ENCODE measurements around the gene CARD19. TPM values are rescaled to one million over a fixed set of nuclear protein-coding genes. Genes with fewer than 3 reads are reported as not detected.
"Not testable (repeated sequence)": the region's sequence is repeated elsewhere in the genome, so short reads cannot be mapped to it uniquely, and the experiment has no call there.

Gene CARD19
- total RNA-seq, 1 donor from 2014 or later: 13.2 TPM

DNA sequence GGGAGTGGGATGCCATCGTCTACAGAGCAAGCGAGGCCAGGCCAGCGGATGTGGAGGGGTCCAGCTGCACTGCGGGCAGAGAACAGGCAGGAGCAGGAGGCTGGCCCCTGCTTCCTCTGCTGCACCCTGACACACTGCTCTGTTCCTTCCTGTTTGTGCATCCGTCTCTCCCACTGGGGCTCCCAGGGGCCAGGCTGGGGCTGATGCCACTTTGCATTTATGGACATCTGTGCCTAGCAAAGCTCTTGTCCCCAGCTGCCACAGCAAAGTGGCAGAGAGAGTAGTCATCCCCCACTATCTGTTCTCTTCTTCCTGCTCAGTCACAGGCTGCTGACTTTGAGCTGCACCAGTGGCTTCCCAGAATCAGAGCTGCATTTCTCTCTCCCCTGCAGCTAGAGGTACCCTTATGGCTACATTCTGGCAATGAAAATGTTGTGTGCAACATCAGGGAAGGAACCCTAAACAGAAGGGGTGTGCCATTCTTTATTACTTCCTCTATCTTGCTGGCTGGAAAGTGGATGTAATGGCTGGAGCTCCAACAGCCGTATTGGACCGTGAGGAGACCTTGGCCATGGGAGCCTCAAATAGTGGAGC, 42.3 kb downstream of the CARD19 start:
- Mint-ChIP-seq H3K27ac (ENCODE audit: unreplicated experiment) (no peak overlapping the region), H3K4me1 (ENCODE audit: unreplicated experiment) (peaks cover 4% of the 10 kb centered on the region), H3K36me3 (ENCODE audit: low read depth, unreplicated experiment) (no peaks in the 10 kb centered on the region), H3K9me3 (ENCODE audit: unreplicated experiment) (no peaks in the 10 kb centered on the region), H3K4me3 (ENCODE audit: unreplicated experiment) (no peak overlapping the region), H3K27me3 (ENCODE audit: unreplicated experiment) (peaks cover 4% of the 10 kb centered on the region)
- TF ChIP-seq, protein P1, sequence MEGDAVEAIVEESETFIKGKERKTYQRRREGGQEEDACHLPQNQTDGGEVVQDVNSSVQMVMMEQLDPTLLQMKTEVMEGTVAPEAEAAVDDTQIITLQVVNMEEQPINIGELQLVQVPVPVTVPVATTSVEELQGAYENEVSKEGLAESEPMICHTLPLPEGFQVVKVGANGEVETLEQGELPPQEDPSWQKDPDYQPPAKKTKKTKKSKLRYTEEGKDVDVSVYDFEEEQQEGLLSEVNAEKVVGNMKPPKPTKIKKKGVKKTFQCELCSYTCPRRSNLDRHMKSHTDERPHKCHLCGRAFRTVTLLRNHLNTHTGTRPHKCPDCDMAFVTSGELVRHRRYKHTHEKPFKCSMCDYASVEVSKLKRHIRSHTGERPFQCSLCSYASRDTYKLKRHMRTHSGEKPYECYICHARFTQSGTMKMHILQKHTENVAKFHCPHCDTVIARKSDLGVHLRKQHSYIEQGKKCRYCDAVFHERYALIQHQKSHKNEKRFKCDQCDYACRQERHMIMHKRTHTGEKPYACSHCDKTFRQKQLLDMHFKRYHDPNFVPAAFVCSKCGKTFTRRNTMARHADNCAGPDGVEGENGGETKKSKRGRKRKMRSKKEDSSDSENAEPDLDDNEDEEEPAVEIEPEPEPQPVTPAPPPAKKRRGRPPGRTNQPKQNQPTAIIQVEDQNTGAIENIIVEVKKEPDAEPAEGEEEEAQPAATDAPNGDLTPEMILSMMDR (IDR thresholded peaks at IDR 0.05; ENCODE audit: unreplicated experiment): no peak
- DNase-seq (ENCODE audit: low spot score): no peak

DNA sequence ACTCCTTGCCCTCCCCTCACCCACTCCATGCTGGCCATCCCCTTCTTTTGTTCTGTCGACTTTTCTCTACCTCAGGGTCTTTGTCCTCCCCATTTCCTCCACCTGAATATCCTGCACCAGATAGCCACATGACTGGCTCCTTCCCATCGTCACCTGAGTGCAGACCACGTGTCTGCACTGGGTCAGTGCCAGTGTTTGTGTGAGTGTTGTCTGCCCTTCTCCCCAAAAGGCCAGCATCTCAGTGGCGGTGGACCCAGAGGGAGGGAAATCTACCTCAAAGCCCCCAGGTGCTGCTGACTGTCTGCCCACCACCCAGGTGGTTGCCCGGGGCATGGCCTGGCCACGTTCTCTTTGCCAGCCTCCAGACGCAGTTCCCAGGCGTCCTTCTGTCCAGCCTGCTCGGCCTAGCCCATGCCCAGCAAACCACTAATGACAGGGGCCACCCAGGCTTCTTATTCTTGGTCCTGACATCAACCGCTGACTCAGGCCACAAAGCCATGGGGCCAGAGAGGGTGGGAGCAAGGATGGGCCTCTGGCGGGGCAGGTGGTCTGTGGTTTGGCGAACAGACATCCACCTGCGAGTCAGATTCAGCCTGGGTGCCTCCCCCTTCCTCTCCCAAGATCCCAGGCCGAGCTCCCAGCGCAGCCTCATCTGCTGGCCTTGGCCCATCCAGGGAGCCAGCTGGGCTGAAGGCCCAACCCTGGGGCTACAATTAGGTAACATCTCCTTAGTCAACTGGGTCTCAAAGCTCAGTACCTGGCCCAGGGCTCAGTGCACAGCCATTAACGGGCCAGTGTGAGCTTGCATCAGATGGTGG, 43.6 kb downstream of the CARD19 start:
- Mint-ChIP-seq H3K27ac (ENCODE audit: unreplicated experiment) (no peak overlapping the region), H3K9me3 (ENCODE audit: unreplicated experiment) (no peaks in the 10 kb centered on the region), H3K4me1 (ENCODE audit: unreplicated experiment) (peaks cover 8% of the 10 kb centered on the region), H3K36me3 (ENCODE audit: low read depth, unreplicated experiment) (no peaks in the 10 kb centered on the region), H3K4me3 (ENCODE audit: unreplicated experiment) (no peak overlapping the region), H3K27me3 (ENCODE audit: unreplicated experiment) (peaks cover 4% of the 10 kb centered on the region)
- TF ChIP-seq, protein P1 (IDR thresholded peaks at IDR 0.05; ENCODE audit: unreplicated experiment): no peak
- no peak for DNase-seq (ENCODE audit: low spot score)

DNA sequence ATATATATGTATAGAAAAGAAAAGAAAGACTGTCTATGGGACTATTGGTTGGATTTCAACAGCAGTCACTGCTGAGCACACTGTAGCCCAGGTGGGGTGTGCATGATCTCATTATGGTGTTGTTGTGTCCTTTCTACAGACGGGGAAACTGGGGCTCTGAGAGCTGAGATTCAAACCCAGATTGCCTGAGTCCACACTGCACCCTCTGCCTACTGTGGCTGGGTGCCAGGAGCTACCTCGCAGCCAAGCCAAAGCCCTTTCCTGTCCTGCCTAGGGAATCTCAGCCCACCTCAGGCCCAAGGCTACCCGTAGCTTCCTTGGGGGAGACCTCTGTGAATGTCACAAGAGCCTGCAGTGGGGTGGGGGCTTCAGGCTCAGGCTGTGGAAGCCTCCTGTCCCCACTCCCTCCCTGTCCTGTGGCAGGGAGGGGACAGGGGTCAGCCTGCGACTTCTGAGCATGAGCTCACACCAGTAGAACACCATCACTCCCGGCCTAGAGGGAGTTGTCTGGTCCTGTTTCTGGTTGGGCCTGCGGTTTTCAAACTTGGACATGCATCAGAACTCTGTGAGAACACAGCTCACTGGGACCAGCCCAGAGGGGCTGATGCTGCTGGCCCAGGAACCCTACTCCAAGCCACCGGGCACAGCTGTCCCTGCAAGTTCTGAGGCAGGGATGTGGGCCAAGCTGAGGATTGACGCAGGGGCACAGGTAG, 45.9 kb downstream of the CARD19 start:
- no peak overlapping the region for H3K4me3 Mint-ChIP-seq (ENCODE audit: unreplicated experiment)
- TF ChIP-seq, protein P1 (IDR thresholded peaks at IDR 0.05; ENCODE audit: unreplicated experiment): no peak
- no peak for DNase-seq (ENCODE audit: low spot score)
- peaks cover 4% of the 10 kb centered on the region for H3K4me1 Mint-ChIP-seq (ENCODE audit: unreplicated experiment)
- no peak overlapping the region for H3K27ac Mint-ChIP-seq (ENCODE audit: unreplicated experiment)
- H3K27me3 Mint-ChIP-seq (ENCODE audit: unreplicated experiment): peaks cover 3% of the 10 kb centered on the region
- H3K9me3 Mint-ChIP-seq (ENCODE audit: unreplicated experiment): no peaks in the 10 kb centered on the region
- no peaks in the 10 kb centered on the region for H3K36me3 Mint-ChIP-seq (ENCODE audit: low read depth, unreplicated experiment)

DNA sequence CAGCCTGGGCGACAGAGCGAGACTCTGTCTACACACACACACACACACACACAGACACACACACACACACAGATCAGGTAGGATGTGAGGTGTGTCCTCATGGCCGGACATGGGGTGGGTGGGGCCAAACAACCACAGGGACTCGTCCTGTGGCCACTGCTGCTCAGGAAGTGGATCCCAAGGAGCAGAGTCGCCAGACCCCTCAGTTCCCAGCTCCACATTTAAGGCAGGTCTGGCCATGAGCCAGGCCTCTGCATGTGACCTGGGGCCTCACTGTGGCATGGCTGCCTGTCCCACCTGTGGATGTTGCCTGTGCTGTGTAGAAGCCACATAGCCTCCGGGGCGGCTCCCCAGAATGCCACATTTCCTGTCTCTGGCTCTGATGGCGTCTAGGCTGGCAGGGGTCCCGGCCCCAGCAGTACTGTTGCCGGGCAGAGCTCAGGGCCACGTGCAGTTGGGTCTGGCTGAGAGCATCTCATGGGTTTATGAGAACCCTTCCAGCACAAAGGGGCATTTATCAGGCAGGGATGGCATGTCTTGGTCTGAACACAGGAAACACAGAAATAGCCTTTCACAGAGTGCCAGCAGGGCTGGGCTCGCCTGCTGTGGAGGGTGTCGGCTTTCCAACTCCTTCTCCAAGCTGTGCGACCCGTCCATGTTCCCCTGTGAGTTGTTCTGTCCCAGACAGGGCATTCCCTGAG, 48.0 kb downstream of the CARD19 start:
- peaks cover 4% of the 10 kb centered on the region for H3K4me1 Mint-ChIP-seq (ENCODE audit: unreplicated experiment)

DNA sequence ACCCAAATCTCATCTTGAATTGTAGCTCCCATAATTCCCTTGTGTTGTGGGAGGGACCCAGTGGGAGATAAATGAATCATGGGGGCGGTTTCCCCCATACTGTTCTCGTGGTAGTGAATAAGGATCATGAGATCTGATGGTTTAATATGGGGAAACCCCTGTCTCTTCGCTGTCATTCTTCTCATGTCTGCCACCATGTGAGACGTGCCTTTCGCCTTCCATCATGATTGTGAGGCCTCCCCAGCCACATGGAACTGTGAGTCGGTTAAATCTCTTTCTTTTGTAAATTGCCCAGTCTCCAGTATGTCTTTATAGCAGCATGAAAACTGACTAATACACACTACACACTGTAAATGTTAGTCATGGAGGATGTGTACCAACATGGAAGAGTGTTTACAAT, 50.7 kb downstream of the CARD19 start:
- not testable (repeated sequence) for H3K9me3 Mint-ChIP-seq (ENCODE audit: unreplicated experiment); DNase-seq (ENCODE audit: low spot score); H3K27ac Mint-ChIP-seq (ENCODE audit: unreplicated experiment); H3K4me3 Mint-ChIP-seq (ENCODE audit: unreplicated experiment); H3K36me3 Mint-ChIP-seq (ENCODE audit: low read depth, unreplicated experiment); H3K27me3 Mint-ChIP-seq (ENCODE audit: unreplicated experiment); H3K4me1 Mint-ChIP-seq (ENCODE audit: unreplicated experiment)

More for the DNA sequence above, 48.0 kb downstream of the CARD19 start:
- Mint-ChIP-seq H3K27ac (ENCODE audit: unreplicated experiment) (no peak overlapping the region), H3K27me3 (ENCODE audit: unreplicated experiment) (peaks cover 3% of the 10 kb centered on the region), H3K9me3 (ENCODE audit: unreplicated experiment) (no peaks in the 10 kb centered on the region), H3K36me3 (ENCODE audit: low read depth, unreplicated experiment) (no peaks in the 10 kb centered on the region), H3K4me3 (ENCODE audit: unreplicated experiment) (no peak overlapping the region)
- TF ChIP-seq, protein P1 (IDR thresholded peaks at IDR 0.05; ENCODE audit: unreplicated experiment): no peak
- DNase-seq (ENCODE audit: low spot score): no peak

Data from endothelial cell (in vitro differentiated cells).